Panc1 (cell line): Measurements from ENCODE around the gene FRMD4A. TPM values are rescaled to one million over a fixed set of nuclear protein-coding genes. Genes with fewer than 3 reads are reported as not detected.

Experiments used
- ATAC-seq: fragments of 200-7000 bp; cut with Tn5 transposase; 2 replicates; pipeline ENCODE4 v1.9.1; 2020; ENCODE audit warnings: mild to moderate bottlenecking, moderate library complexity
- BruUV-seq: library from RNA; stranded (reverse); fragments of 400-500 nt; replicated peaks from 2 replicates; lab custom pipeline; 2021; lab: Mats Ljungman, UMichigan
- CTCF ChIA-PET: fragments of 300-600 bp; sonication (Branson Sonifier 250); formaldehyde crosslinking; loops from one replicate; lab custom pipeline; 2022; ENCODE audit warnings: antibody characterized with exemption; lab: Charles Lee
- POLR2A ChIA-PET: fragments of 300-600 bp; sonication (Branson Sonifier 250); formaldehyde crosslinking; loops from one replicate; lab custom pipeline; 2022; ENCODE audit warnings: antibody characterized with exemption; lab: Charles Lee
- DNase-seq: peaks from one replicate; pipeline ENCODE4 v3.0.0-alpha.2; 2010; ENCODE audit warnings: low read depth, low spot score
- H3K27ac ChIP-seq: 2 replicates; pipeline ENCODE4 v1.5.1; 2011; ENCODE audit warnings: mild to moderate bottlenecking, low read length, inconsistent platforms
- H3K27me3 ChIP-seq: fragments of 200-500 bp; sonication (Bioruptor generic); 2 replicates; pipeline ENCODE4 v1.6.0; 2014; ENCODE audit warnings: low read length, inconsistent platforms; ENCODE audit not compliant: control insufficient read depth, insufficient read depth
- H3K36me3 ChIP-seq: fragments of 200-500 bp; sonication (Bioruptor generic); 2 replicates; pipeline ENCODE4 v1.5.1; 2014; ENCODE audit warnings: inconsistent platforms, mild to moderate bottlenecking, low read length, moderate library complexity; ENCODE audit not compliant: control insufficient read depth, insufficient read depth
- H3K4me1 ChIP-seq: 2 replicates; pipeline ENCODE4 v1.5.1; 2011; ENCODE audit warnings: inconsistent platforms, mild to moderate bottlenecking, low read length, moderate library complexity; ENCODE audit not compliant: control insufficient read depth, insufficient read depth
- H3K4me3 ChIP-seq, 2 experiments: 2 replicates each; pipeline ENCODE4 v1.5.1; 2011 to 2012; ENCODE audit warnings: low read depth in 2 of 2, low read length in 2 of 2, mild to moderate bottlenecking in 2 of 2, inconsistent platforms in 1 of 2, moderate library complexity in 1 of 2
- H3K9me3 ChIP-seq: fragments of 200-500 bp; sonication (Bioruptor generic); 2 replicates; pipeline ENCODE4 v1.5.1; 2014; ENCODE audit warnings: low read depth, mild to moderate bottlenecking, inconsistent platforms, low read length, moderate library complexity; ENCODE audit not compliant: control insufficient read depth, insufficient read depth
- POLR2AphosphoS5 ChIP-seq: IDR thresholded peaks from 2 replicates; pipeline ENCODE4 v1.6.1; 2012; ENCODE audit warnings: mild to moderate bottlenecking, low read depth, low read length, moderate library complexity
- SIN3A ChIP-seq: IDR thresholded peaks from 2 replicates; pipeline ENCODE4 v1.6.1; 2012; ENCODE audit warnings: low read depth, mild to moderate bottlenecking, low read length, moderate library complexity, borderline replicate concordance; ENCODE audit not compliant: insufficient read depth
- TCF7L2 ChIP-seq: IDR thresholded peaks from 2 replicates; pipeline ENCODE4 v1.6.1; 2011; ENCODE audit warnings: mild to moderate bottlenecking, low read depth, low read length, inconsistent platforms
- in situ Hi-C: cut with HindIII; loops from 2 replicates; pipeline ENCODE4 v1.10.0; 2016; ENCODE audit warnings: low sequenced_read_pairs, low pct_unique_long_range_greater_than_20kb
- intact Hi-C: fragments of 100-400 bp; cut with micrococcal nuclease; formaldehyde crosslinking; loops from one replicate; pipeline ENCODE4 v1.10.0; 2022; ENCODE audit not compliant: unreplicated experiment
- total RNA-seq: library from RNA; stranded (reverse); gene quantifications from one replicate; pipeline ENCODE4 v1.2.1, GENCODE V29; 2021; ENCODE audit not compliant: unreplicated experiment
- TF ChIP-seq, protein P1 (sequence below): fragments of 450-650 bp; IDR thresholded peaks from 2 replicates; pipeline ENCODE4 v1.5.1; 2017; ENCODE audit warnings: mild to moderate bottlenecking
- TF ChIP-seq, protein P2 (sequence below), 2 experiments: IDR thresholded peaks; 2 replicates each; pipeline ENCODE4 v1.6.1; 2011 to 2012; ENCODE audit warnings: low read depth in 2 of 2, control low read depth in 1 of 2, low read length in 1 of 2, mild to moderate bottlenecking in 1 of 2, moderate library complexity in 1 of 2; ENCODE audit not compliant: insufficient read depth in 1 of 2

FRMD4A gene
- total RNA-seq, 1 experiment from 2014 or later: 7.1 TPM

DNA sequence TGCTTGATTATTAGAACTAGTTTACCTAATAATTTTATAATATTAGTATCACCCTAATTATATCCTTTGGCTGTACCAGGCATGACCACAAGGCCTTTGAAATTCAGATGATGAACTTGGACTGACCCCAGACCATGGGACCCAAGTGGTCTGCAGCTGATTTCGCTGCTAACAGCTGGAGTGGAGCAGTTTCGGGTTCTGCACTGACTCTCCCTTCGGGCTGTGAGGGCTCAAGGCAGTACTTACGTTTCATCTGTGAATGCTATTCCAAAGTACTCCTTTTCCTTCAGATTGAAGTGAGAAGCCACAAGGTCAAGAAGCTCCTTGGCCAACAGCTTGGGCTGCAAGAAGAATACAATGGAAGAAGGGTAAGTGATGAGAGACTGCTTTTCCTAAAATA, 520.2 kb downstream of the FRMD4A start:
- in situ Hi-C loops (no loop called here), intact Hi-C loops (no loop called here)
- Histone ChIP-seq H3K36me3 (no peaks in the 10 kb centered on the region), H3K4me1 (no peaks in the 10 kb centered on the region), H3K27me3 (no peaks in the 10 kb centered on the region), H3K9me3 (no peaks in the 10 kb centered on the region), H3K4me3 (no peak overlapping the region), H3K27ac (no peak overlapping the region)
- DNase-seq (no peak), ATAC-seq (no peak)
- POLR2A ChIA-PET: no interaction called here
- TF ChIP-seq TCF7L2: no peak
- TF ChIP-seq SIN3A: no peak
- no TSS peak for BruUV-seq
- CTCF ChIA-PET: no interaction called here

DNA sequence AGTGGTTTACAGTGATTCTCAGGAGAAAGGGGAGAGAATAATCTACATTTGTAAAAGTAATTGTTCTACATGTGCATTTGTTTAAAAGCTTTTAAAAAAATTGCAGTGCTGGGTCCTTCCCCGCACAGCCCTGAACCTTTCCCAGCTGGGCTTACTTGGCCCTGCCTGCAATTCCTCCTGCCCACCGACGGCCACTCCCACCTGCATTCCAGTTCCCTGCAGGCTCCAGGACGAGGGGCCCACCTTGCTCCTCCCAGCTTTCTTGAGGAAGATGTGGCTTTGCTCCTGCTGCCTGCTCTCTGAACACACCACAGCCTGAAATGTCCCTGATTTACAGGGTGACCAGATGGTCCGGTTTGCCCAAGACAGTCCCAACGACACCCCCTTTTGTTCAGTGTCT, 521.3 kb downstream of the FRMD4A start:
- no TSS peak for BruUV-seq
- intact Hi-C loops (no loop called here), in situ Hi-C loops (no loop called here)
- Histone ChIP-seq H3K4me3 (no peak overlapping the region), H3K4me1 (no peaks in the 10 kb centered on the region), H3K27ac (no peak overlapping the region), H3K9me3 (no peaks in the 10 kb centered on the region), H3K36me3 (no peaks in the 10 kb centered on the region), H3K27me3 (no peaks in the 10 kb centered on the region)
- ATAC-seq (no peak), DNase-seq (no peak)
- ChIA-PET CTCF (no interaction called here), POLR2A (no interaction called here)
- TF ChIP-seq, protein P1, sequence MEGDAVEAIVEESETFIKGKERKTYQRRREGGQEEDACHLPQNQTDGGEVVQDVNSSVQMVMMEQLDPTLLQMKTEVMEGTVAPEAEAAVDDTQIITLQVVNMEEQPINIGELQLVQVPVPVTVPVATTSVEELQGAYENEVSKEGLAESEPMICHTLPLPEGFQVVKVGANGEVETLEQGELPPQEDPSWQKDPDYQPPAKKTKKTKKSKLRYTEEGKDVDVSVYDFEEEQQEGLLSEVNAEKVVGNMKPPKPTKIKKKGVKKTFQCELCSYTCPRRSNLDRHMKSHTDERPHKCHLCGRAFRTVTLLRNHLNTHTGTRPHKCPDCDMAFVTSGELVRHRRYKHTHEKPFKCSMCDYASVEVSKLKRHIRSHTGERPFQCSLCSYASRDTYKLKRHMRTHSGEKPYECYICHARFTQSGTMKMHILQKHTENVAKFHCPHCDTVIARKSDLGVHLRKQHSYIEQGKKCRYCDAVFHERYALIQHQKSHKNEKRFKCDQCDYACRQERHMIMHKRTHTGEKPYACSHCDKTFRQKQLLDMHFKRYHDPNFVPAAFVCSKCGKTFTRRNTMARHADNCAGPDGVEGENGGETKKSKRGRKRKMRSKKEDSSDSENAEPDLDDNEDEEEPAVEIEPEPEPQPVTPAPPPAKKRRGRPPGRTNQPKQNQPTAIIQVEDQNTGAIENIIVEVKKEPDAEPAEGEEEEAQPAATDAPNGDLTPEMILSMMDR: no peak
- TF ChIP-seq TCF7L2: no peak
- TF ChIP-seq, protein P2, sequence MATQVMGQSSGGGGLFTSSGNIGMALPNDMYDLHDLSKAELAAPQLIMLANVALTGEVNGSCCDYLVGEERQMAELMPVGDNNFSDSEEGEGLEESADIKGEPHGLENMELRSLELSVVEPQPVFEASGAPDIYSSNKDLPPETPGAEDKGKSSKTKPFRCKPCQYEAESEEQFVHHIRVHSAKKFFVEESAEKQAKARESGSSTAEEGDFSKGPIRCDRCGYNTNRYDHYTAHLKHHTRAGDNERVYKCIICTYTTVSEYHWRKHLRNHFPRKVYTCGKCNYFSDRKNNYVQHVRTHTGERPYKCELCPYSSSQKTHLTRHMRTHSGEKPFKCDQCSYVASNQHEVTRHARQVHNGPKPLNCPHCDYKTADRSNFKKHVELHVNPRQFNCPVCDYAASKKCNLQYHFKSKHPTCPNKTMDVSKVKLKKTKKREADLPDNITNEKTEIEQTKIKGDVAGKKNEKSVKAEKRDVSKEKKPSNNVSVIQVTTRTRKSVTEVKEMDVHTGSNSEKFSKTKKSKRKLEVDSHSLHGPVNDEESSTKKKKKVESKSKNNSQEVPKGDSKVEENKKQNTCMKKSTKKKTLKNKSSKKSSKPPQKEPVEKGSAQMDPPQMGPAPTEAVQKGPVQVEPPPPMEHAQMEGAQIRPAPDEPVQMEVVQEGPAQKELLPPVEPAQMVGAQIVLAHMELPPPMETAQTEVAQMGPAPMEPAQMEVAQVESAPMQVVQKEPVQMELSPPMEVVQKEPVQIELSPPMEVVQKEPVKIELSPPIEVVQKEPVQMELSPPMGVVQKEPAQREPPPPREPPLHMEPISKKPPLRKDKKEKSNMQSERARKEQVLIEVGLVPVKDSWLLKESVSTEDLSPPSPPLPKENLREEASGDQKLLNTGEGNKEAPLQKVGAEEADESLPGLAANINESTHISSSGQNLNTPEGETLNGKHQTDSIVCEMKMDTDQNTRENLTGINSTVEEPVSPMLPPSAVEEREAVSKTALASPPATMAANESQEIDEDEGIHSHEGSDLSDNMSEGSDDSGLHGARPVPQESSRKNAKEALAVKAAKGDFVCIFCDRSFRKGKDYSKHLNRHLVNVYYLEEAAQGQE (IDR thresholded peaks at IDR 0.05; ENCODE audit: insufficient read depth in 1 of 2, low read depth in 2 of 2, low read length in 1 of 2): no peak
- no peak for TF ChIP-seq POLR2AphosphoS5
- TF ChIP-seq SIN3A: no peak

DNA sequence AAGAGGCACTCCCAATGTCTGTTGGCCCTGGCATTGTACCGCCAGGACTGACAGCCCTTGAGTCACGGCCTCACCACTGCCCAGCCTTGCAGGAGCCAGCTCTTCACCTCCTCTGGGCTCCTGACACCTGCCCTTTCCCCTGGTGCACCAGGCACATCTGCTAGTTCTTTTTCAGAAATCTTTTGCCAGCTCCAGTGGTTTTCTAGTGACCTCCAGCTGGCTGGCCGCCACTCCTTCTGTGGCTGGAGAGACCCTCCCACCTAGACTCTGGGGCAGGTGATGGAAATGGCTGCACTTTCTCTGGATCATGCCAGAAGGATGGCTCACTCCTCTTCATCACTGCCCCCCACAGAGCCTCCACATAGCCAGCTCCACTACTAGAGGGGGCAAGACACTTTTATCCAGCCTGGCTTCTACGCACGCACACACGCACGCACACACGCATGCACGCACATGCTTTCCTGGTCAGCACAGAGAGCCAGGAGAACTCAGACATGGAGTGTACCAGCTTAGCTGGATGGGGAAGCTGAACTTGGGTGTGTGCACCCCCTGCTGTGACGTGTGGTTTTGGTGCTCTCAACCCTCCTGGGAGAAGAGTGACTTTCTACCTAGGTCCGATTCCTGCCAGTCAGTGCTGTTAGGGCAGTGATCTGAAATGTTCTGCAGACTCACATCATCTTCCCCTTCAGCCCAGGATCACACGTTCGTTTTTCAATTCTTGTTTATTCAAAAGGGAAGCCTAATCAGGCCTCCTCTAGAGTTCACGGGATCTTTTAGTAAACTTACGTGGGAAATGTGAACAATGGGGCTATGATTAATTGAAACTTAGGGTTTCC, 522.0 kb downstream of the FRMD4A start:
- Histone ChIP-seq H3K36me3 (no peaks in the 10 kb centered on the region), H3K4me1 (no peaks in the 10 kb centered on the region), H3K4me3 (no peak overlapping the region), H3K9me3 (no peaks in the 10 kb centered on the region), H3K27me3 (no peaks in the 10 kb centered on the region), H3K27ac (no peak overlapping the region)
- intact Hi-C loops: no loop called here
- BruUV-seq: no TSS peak
- TF ChIP-seq SIN3A: no peak
- TF ChIP-seq, protein P1: no peak
- TF ChIP-seq, protein P2 (IDR thresholded peaks at IDR 0.05; ENCODE audit: insufficient read depth in 1 of 2, low read depth in 2 of 2, low read length in 1 of 2): no peak
- TF ChIP-seq POLR2AphosphoS5: no peak
- TF ChIP-seq TCF7L2: no peak
- DNase-seq (no peak), ATAC-seq (no peak)
- POLR2A ChIA-PET: interaction anchor here (0.6 kb wide), 1 partner anchor 24 kb away, joined by 5 read pairs; no protein-coding TSS in a partner anchor
- in situ Hi-C loops: no loop called here
- CTCF ChIA-PET: no interaction called here
